Ectodermal cell (in vitro differentiated cells): ENCODE data around the gene HOGA1.
"Not testable (repeated sequence)": the region's sequence is repeated elsewhere in the genome, so short reads cannot be mapped to it uniquely, and the experiment has no call there.

Experiments
- H3K27ac ChIP-seq: 2 replicates; pipeline ENCODE4 v1.7.0; 2013; ENCODE audit warnings: mild to moderate bottlenecking, low read depth, low read length; ENCODE audit not compliant: insufficient read depth, poor library complexity, severe bottlenecking
- H3K27me3 ChIP-seq: 2 replicates; pipeline ENCODE4 v1.7.0; 2013; ENCODE audit warnings: mild to moderate bottlenecking, low read length; ENCODE audit not compliant: insufficient read depth, control insufficient read depth, poor library complexity, severe bottlenecking
- H3K36me3 ChIP-seq: one replicate; pipeline ENCODE4 v1.7.0; 2013; ENCODE audit warnings: low read length; ENCODE audit not compliant: control insufficient read depth, insufficient read depth
- H3K4me1 ChIP-seq: one replicate; pipeline ENCODE4 v1.7.0; 2013; ENCODE audit warnings: low read length; ENCODE audit not compliant: control insufficient read depth, insufficient read depth
- H3K4me3 ChIP-seq: 2 replicates; pipeline ENCODE4 v1.7.0; 2013; ENCODE audit warnings: low read depth, low read length, control low read depth; ENCODE audit not compliant: insufficient read depth
- H3K9me3 ChIP-seq: 2 replicates; pipeline ENCODE4 v1.7.0; 2013; ENCODE audit warnings: mild to moderate bottlenecking, low read length, moderate library complexity; ENCODE audit not compliant: control insufficient read depth
- WGBS, 2 experiments: methylation state at CpG; one replicate each; pipeline ENCODE4 v1.1.7; 2013; ENCODE audit warnings: missing lambda C conversion rate in 2 of 2; 5-methylcytosine and 5-hydroxymethylcytosine counted together

The HOGA1 gene

GRCh38 chr10:97554336-97554735 lies 29.9 kb upstream of the HOGA1 start:
- not testable (repeated sequence) for H3K9me3 ChIP-seq, H3K36me3 ChIP-seq, H3K4me3 ChIP-seq, H3K27me3 ChIP-seq, H3K27ac ChIP-seq
- WGBS, 2 experiments = 99% methylated on average over 5 of the region's 5 CpGs
- H3K4me1 ChIP-seq = peaks cover 20% of the 10 kb centered on the region

GRCh38 chr10:97555541-97555940 lies 28.6 kb upstream of the HOGA1 start:
- not testable (repeated sequence) for H3K4me1 ChIP-seq, H3K4me3 ChIP-seq, H3K27ac ChIP-seq, H3K36me3 ChIP-seq, H3K9me3 ChIP-seq, H3K27me3 ChIP-seq
- 95% methylated on average over 4 to 6 of the region's 10 CpGs for WGBS, 2 experiments

GRCh38 chr10:97560731-97561381 lies 23.3 kb upstream of the HOGA1 start:
- H3K27ac ChIP-seq, H3K4me1 ChIP-seq, H3K36me3 ChIP-seq, H3K27me3 ChIP-seq, H3K4me3 ChIP-seq, H3K9me3 ChIP-seq: not testable (repeated sequence)
- 91 to 93% methylated on average over 17 of the region's 17 CpGs for WGBS, 2 experiments

GRCh38 chr10:97561386-97562077 lies 22.7 kb upstream of the HOGA1 start:
- H3K27ac ChIP-seq, H3K27me3 ChIP-seq, H3K36me3 ChIP-seq, H3K9me3 ChIP-seq, H3K4me3 ChIP-seq, H3K4me1 ChIP-seq: not testable (repeated sequence)
- 91 to 95% methylated on average over 10 to 12 of the region's 12 CpGs for WGBS, 2 experiments

- not testable (repeated sequence) for H3K4me3 ChIP-seq, H3K27me3 ChIP-seq, H3K4me1 ChIP-seq, H3K27ac ChIP-seq, H3K36me3 ChIP-seq, H3K9me3 ChIP-seq
- WGBS, 2 experiments = 94 to 99% methylated on average over 5 of the region's 5 CpGs
Measured at GRCh38 chr10:97562329-97562728, 21.9 kb upstream of the HOGA1 start.

GRCh38 chr10:97563337-97563736 lies 20.9 kb upstream of the HOGA1 start:
- Histone ChIP-seq H3K36me3 (no peaks in the 10 kb centered on the region), H3K9me3 (no peaks in the 10 kb centered on the region), H3K27me3 (no peaks in the 10 kb centered on the region), H3K4me1 (no peaks in the 10 kb centered on the region), H3K4me3 (no peak overlapping the region), H3K27ac (no peak overlapping the region)
- WGBS, 2 experiments = 94 to 100% methylated on average over 4 of the region's 4 CpGs

GRCh38 chr10:97564776-97565175 lies 19.4 kb upstream of the HOGA1 start:
- H3K27ac ChIP-seq = no peak overlapping the region
- WGBS, 2 experiments = 91 to 95% methylated on average over 4 of the region's 4 CpGs
- H3K4me3 ChIP-seq = no peak overlapping the region
- H3K36me3 ChIP-seq = no peaks in the 10 kb centered on the region
- no peaks in the 10 kb centered on the region for H3K4me1 ChIP-seq
- no peaks in the 10 kb centered on the region for H3K9me3 ChIP-seq
- H3K27me3 ChIP-seq = no peaks in the 10 kb centered on the region

- 80 to 99% methylated on average over 2 of the region's 2 CpGs for WGBS, 2 experiments
- Histone ChIP-seq H3K36me3 (no peaks in the 10 kb centered on the region), H3K27me3 (no peaks in the 10 kb centered on the region), H3K27ac (no peak overlapping the region), H3K4me1 (no peaks in the 10 kb centered on the region), H3K4me3 (no peak overlapping the region), H3K9me3 (no peaks in the 10 kb centered on the region)
Measured at GRCh38 chr10:97566336-97566996, 17.7 kb upstream of the HOGA1 start.

- Histone ChIP-seq H3K27me3 (no peaks in the 10 kb centered on the region), H3K36me3 (no peaks in the 10 kb centered on the region), H3K4me3 (no peak overlapping the region), H3K9me3 (no peaks in the 10 kb centered on the region), H3K27ac (no peak overlapping the region), H3K4me1 (no peaks in the 10 kb centered on the region)
- 91 to 92% methylated on average over 15 of the region's 15 CpGs for WGBS, 2 experiments
Measured at GRCh38 chr10:97567891-97568290, 16.3 kb upstream of the HOGA1 start.

GRCh38 chr10:97570146-97570788 lies 13.9 kb upstream of the HOGA1 start:
- Histone ChIP-seq H3K36me3 (no peaks in the 10 kb centered on the region), H3K4me1 (no peaks in the 10 kb centered on the region), H3K9me3 (no peaks in the 10 kb centered on the region), H3K27ac (no peak overlapping the region), H3K4me3 (no peak overlapping the region), H3K27me3 (no peaks in the 10 kb centered on the region)
- WGBS, 2 experiments = 95 to 98% methylated on average over 33 of the region's 33 CpGs
